Ectodermal cell (in vitro differentiated cells): ENCODE data around the gene SLC6A18.
"Not testable (repeated sequence)": the region's sequence is repeated elsewhere in the genome, so short reads cannot be mapped to it uniquely, and the experiment has no call there.

ENCODE experiments used
- H3K27ac ChIP-seq: 2 replicates; pipeline ENCODE4 v1.7.0; 2013; ENCODE audit warnings: mild to moderate bottlenecking, low read depth, low read length; ENCODE audit not compliant: insufficient read depth, poor library complexity, severe bottlenecking
- H3K27me3 ChIP-seq: 2 replicates; pipeline ENCODE4 v1.7.0; 2013; ENCODE audit warnings: mild to moderate bottlenecking, low read length; ENCODE audit not compliant: insufficient read depth, control insufficient read depth, poor library complexity, severe bottlenecking
- H3K36me3 ChIP-seq: one replicate; pipeline ENCODE4 v1.7.0; 2013; ENCODE audit warnings: low read length; ENCODE audit not compliant: control insufficient read depth, insufficient read depth
- H3K4me1 ChIP-seq: one replicate; pipeline ENCODE4 v1.7.0; 2013; ENCODE audit warnings: low read length; ENCODE audit not compliant: control insufficient read depth, insufficient read depth
- H3K4me3 ChIP-seq: 2 replicates; pipeline ENCODE4 v1.7.0; 2013; ENCODE audit warnings: low read depth, low read length, control low read depth; ENCODE audit not compliant: insufficient read depth
- H3K9me3 ChIP-seq: 2 replicates; pipeline ENCODE4 v1.7.0; 2013; ENCODE audit warnings: mild to moderate bottlenecking, low read length, moderate library complexity; ENCODE audit not compliant: control insufficient read depth
- WGBS, 2 experiments: methylation state at CpG; one replicate each; pipeline ENCODE4 v1.1.7; 2013; ENCODE audit warnings: missing lambda C conversion rate in 2 of 2; 5-methylcytosine and 5-hydroxymethylcytosine counted together

Gene SLC6A18

GRCh38 chr5:1222621-1223277 is 2.4 kb upstream of the SLC6A18 start:
- Histone ChIP-seq H3K9me3 (no peaks in the 10 kb centered on the region), H3K36me3 (no peaks in the 10 kb centered on the region), H3K27ac (no peak overlapping the region), H3K4me1 (no peaks in the 10 kb centered on the region), H3K27me3 (no peaks in the 10 kb centered on the region), H3K4me3 (no peak overlapping the region)
- WGBS, 2 experiments = 89 to 93% methylated on average over 27 of the region's 27 CpGs

- 93 to 94% methylated on average over 12 of the region's 12 CpGs for WGBS, 2 experiments
Measured at GRCh38 chr5:1223278-1223670, 1.9 kb upstream of the SLC6A18 start.

GRCh38 chr5:1224631-1225030 is 550 bp upstream of the SLC6A18 start:
- WGBS, 2 experiments = 93 to 94% methylated on average over 15 of the region's 15 CpGs
- no peaks in the 10 kb centered on the region for H3K4me1 ChIP-seq
- H3K4me3 ChIP-seq = no peak overlapping the region

More at GRCh38 chr5:1223278-1223670, 1.9 kb upstream of the SLC6A18 start:
- Histone ChIP-seq H3K4me3 (no peak overlapping the region), H3K4me1 (no peaks in the 10 kb centered on the region), H3K27ac (no peak overlapping the region), H3K36me3 (no peaks in the 10 kb centered on the region), H3K9me3 (no peaks in the 10 kb centered on the region), H3K27me3 (no peaks in the 10 kb centered on the region)

GRCh38 chr5:1226231-1226630 is 1.1 kb downstream of the SLC6A18 start:
- Histone ChIP-seq H3K4me3 (no peak overlapping the region), H3K9me3 (no peaks in the 10 kb centered on the region), H3K36me3 (no peaks in the 10 kb centered on the region), H3K27ac (no peak overlapping the region), H3K4me1 (no peaks in the 10 kb centered on the region), H3K27me3 (no peaks in the 10 kb centered on the region)
- 89% methylated on average over 12 of the region's 12 CpGs for WGBS, 2 experiments

More at GRCh38 chr5:1224631-1225030, 550 bp upstream of the SLC6A18 start:
- H3K27me3 ChIP-seq = no peaks in the 10 kb centered on the region
- no peaks in the 10 kb centered on the region for H3K36me3 ChIP-seq
- no peak overlapping the region for H3K27ac ChIP-seq
- H3K9me3 ChIP-seq = no peaks in the 10 kb centered on the region

- H3K27ac ChIP-seq = no peak overlapping the region
- H3K27me3 ChIP-seq = no peaks in the 10 kb centered on the region
- no peaks in the 10 kb centered on the region for H3K36me3 ChIP-seq
- WGBS, 2 experiments = 88 to 90% methylated on average over 49 to 50 of the region's 50 CpGs
- H3K9me3 ChIP-seq = no peaks in the 10 kb centered on the region
- H3K4me3 ChIP-seq = no peak overlapping the region
- no peaks in the 10 kb centered on the region for H3K4me1 ChIP-seq
Measured at GRCh38 chr5:1226839-1227581, 1.8 kb downstream of the SLC6A18 start.

GRCh38 chr5:1227667-1228066 is 2.5 kb downstream of the SLC6A18 start:
- no peaks in the 10 kb centered on the region for H3K36me3 ChIP-seq
- WGBS, 2 experiments = 89 to 90% methylated on average over 14 of the region's 14 CpGs

GRCh38 chr5:1228120-1228519 is 2.9 kb downstream of the SLC6A18 start:
- no peaks in the 10 kb centered on the region for H3K4me1 ChIP-seq
- no peaks in the 10 kb centered on the region for H3K36me3 ChIP-seq
- no peaks in the 10 kb centered on the region for H3K9me3 ChIP-seq
- no peak overlapping the region for H3K27ac ChIP-seq
- no peaks in the 10 kb centered on the region for H3K27me3 ChIP-seq
- H3K4me3 ChIP-seq = no peak overlapping the region
- 88 to 89% methylated on average over 15 of the region's 15 CpGs for WGBS, 2 experiments

More at GRCh38 chr5:1227667-1228066, 2.5 kb downstream of the SLC6A18 start:
- Histone ChIP-seq H3K4me1 (no peaks in the 10 kb centered on the region), H3K27ac (no peak overlapping the region), H3K4me3 (no peak overlapping the region), H3K9me3 (no peaks in the 10 kb centered on the region), H3K27me3 (no peaks in the 10 kb centered on the region)

- not testable (repeated sequence) for H3K36me3 ChIP-seq, H3K9me3 ChIP-seq, H3K4me3 ChIP-seq, H3K4me1 ChIP-seq, H3K27me3 ChIP-seq, H3K27ac ChIP-seq
- 88 to 93% methylated on average over 11 of the region's 11 CpGs for WGBS, 2 experiments
Measured at GRCh38 chr5:1229023-1229422, 3.8 kb downstream of the SLC6A18 start.

- no peaks in the 10 kb centered on the region for H3K27me3 ChIP-seq
- 47 to 49% methylated on average over 7 of the region's 7 CpGs for WGBS, 2 experiments
- H3K4me3 ChIP-seq = no peak overlapping the region
- no peaks in the 10 kb centered on the region for H3K9me3 ChIP-seq
- no peaks in the 10 kb centered on the region for H3K4me1 ChIP-seq
- no peaks in the 10 kb centered on the region for H3K36me3 ChIP-seq
- H3K27ac ChIP-seq = no peak overlapping the region
Measured at GRCh38 chr5:1229822-1230221, 4.6 kb downstream of the SLC6A18 start.

- no peaks in the 10 kb centered on the region for H3K36me3 ChIP-seq
- H3K9me3 ChIP-seq = no peaks in the 10 kb centered on the region
- no peaks in the 10 kb centered on the region for H3K27me3 ChIP-seq
- H3K4me3 ChIP-seq = no peak overlapping the region
- H3K27ac ChIP-seq = no peak overlapping the region
- no peaks in the 10 kb centered on the region for H3K4me1 ChIP-seq
- WGBS, 2 experiments = 94 to 96% methylated on average over 17 of the region's 17 CpGs
Measured at GRCh38 chr5:1230551-1230950, 5.4 kb downstream of the SLC6A18 start.
